Umbilical cord (tissue), 2 donors: ENCODE results near the gene RAE1. TPM values are rescaled to one million over a fixed set of nuclear protein-coding genes. Genes with fewer than 3 reads are reported as not detected.

Experiments
- DNase-seq: peaks from one replicate; pipeline ENCODE4 v3.0.0-alpha.2; 2015; ENCODE audit warnings: low spot score
- total RNA-seq: library from RNA; depleted of rRNA; stranded (reverse); fragments of >200 nt; gene quantifications from one replicate; pipeline ENCODE4 v1.2.3, GENCODE V29; 2014; ENCODE audit warnings: low replicate concordance; ENCODE audit not compliant: insufficient read depth

The RAE1 gene
- total RNA-seq, 1 donor from 2014 or later: 28.4 TPM

GRCh38 chr20:57400231-57400701 lies 49.2 kb downstream of the RAE1 start:
- no peak for DNase-seq

DNA sequence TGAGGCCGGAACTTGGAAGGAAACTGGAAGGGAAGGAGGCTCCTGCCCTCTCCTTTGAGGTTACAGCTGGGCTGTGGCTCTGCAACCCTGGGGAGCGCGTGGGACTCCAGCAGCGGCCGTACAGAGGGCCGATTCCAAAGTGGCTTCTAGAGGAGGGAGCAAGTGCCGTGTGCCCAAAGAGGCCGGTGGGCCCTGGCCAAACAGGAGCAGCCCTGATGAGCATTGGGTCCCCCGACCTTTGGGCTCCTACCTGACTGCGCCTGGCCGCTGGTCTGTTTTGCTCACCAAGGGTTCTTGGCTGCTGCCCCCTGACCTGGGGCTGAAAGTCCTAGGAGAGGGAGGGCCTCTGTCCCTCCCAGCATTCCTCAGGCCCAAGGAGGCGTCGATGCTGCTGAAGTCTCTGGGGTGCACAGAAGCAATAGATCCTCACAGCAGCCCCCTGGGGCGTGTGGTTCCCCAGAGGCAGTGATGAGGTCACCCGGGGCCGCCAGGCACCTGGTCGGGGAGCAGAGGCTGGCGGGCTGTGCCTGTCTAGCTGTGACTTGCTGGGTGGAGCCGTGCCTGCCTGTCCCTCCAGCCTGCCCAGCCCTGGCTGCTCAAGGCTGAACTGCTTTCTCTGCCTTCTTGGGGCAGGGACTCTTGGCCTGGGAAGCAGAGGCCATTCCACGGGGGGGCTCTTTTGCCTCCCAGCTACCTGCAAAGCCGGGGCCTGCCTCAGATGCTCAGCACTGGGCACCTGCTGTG lies 49.9 kb downstream of the RAE1 start:
- DNase-seq: no peak

GRCh38 chr20:57401565-57401918 lies 50.5 kb downstream of the RAE1 start:
- DNase-seq: no peak

GRCh38 chr20:57402206-57403125 lies 51.4 kb downstream of the RAE1 start:
- DNase-seq: no peak

DNA sequence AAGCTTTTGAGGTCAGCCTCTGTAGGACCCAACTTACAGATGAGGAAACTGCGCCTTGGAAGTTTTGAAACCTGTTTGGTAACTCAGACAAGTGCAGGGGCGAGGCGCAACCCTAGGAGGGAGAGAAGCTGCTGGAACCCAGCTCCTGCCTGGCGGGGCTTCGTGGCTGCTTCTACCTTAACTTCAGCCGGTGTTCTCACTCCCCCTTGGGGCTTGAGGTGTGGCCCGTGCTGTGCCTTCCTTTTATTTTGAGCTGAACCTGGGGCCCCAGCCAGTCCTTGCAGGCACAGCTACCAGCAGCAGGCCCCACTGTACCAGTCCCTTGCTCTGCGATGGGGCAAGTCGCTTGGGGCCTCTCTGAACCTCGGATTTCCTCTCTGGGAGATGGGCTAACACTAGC lies 52.2 kb downstream of the RAE1 start:
- no peak for DNase-seq

DNA sequence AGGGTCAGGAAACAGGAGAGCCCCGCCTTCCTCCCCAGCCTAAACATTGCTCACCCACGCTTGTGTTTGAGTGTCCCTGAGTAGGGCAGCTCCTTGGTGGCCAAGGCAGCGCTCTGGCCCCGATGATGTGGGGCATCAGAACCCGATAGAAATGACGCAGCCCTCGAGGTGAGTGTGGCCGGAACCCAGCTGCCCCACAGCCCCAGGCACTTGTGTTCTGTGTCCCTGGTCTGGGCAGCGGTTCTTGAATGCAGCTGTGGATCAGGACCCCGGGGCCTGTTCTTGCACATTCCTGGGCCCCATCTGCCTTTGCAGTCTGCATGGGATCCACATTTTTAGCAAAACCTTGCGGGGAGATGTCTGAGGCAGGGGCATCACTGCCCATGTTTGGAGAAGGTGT lies 53.0 kb downstream of the RAE1 start:
- DNase-seq: no peak

- DNase-seq: no peak
Measured at GRCh38 chr20:57404419-57405072, 53.5 kb downstream of the RAE1 start.

DNA sequence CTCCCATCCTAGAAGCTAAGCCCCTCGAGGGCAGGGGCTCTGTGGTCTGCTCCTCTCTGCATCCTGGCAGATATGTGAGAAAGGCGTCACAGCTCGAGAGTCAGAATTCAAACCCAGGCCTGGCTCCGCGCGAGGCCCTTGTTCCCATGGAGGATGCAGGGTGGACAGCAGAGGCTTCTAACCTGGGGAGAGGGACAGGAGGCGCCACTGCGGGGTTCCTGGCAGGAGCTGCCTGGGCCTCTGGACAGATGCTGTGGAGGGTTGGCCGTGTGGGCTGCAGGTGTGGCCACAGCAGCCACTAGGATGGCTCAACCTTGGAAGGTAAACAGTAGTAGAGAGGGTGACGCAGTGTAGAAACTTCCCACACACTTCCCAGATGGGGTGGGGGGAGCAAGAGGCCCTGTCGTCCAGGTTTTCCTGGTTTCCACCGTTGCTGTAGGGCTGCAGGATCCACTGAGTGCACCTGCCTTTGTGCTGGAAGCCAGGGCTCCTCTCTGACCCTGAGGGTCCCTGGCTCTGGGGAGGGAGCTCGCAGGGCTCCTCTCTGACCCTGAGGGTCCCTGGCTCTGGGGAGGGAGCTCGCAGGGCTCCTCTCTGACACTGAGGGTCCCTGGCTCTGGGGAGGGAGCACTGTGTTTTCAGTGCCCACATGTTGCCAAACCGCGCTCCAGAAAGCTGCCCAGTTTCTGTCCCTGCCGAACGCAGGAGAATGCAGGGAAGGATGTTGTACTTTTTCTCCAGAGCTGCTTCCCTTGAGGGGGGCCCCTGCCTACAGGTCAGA lies 54.4 kb downstream of the RAE1 start:
- no peak for DNase-seq

- no peak for DNase-seq
Measured at GRCh38 chr20:57407541-57407956, 56.5 kb downstream of the RAE1 start.

- DNase-seq: no peak
Measured at GRCh38 chr20:57408131-57408530, 57.1 kb downstream of the RAE1 start.

- no peak for DNase-seq
Measured at GRCh38 chr20:57408536-57409233, 57.6 kb downstream of the RAE1 start.

DNA sequence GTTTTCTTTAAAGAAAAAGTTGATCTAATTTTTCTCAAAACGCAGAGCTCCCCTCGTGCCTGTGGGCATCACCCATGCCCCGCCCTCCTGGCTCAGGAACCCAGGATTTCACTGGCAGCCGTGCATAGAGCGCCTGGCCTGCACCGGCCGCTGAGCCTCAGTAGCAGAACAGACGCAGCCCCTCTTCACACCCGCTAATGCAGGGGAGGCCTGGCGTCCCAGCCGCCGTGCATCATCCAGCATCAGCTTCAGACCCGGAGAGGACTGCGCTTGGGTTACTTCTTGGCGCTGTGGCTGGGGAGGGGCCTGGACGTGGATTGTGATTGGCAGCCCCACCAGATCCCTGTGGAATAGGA lies 58.2 kb downstream of the RAE1 start:
- DNase-seq: no peak

GRCh38 chr20:57409672-57410397 lies 58.8 kb downstream of the RAE1 start:
- peak; percentile 35 for DNase-seq

GRCh38 chr20:57410398-57410920 lies 59.4 kb downstream of the RAE1 start:
- no peak for DNase-seq

- DNase-seq: no peak
Measured at GRCh38 chr20:57410924-57411323, 59.9 kb downstream of the RAE1 start.

- DNase-seq: no peak
Measured at GRCh38 chr20:57411406-57412283, 60.6 kb downstream of the RAE1 start.

- DNase-seq: no peak
Measured at GRCh38 chr20:57412347-57413029, 61.4 kb downstream of the RAE1 start.

DNA sequence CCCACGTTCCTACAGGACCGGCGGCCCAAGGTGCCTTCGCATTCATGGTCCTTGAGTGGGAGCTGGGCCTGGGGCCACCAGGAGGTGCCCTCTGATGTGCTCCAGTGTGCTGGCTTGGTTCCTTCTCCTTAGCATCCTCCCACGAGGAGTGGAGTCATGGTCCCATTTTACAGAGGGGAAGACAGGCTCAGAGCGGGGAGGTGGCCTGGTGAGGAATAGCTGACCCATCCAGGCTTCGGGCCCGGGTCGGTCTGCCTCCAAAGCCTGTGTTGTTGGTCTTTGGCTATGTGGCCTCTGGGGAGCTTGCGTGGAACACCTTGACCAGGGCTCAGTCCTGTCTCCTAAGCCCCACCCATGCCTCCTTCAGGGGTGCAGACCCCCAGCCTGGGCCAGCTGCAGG lies 62.9 kb downstream of the RAE1 start:
- no peak for DNase-seq
